ENCODE data around the gene ING5. TPM values are rescaled to one million over a fixed set of nuclear protein-coding genes. Genes with fewer than 3 reads are reported as not detected.

The ING5 gene
- total RNA-seq, 1 donor from 2014 or later = 19.7 TPM

DNA sequence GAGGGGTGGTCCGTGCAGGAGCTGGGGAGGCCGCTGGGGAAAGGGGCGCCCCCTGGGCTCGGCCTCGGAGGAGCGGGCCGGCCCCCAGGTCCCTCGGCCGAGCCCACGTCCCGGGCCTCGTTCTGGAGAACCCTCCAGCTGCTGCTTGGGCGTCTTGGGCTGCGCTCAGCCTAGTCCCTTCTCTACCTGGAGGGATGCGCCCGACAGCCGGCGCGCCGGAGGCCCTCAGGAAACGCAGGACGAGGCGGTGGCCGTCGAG, 32.3 kb downstream of the ING5 start:
- Histone ChIP-seq H3K36me3 (ENCODE audit: control insufficient read depth, insufficient read depth, low read length) (peaks cover 3% of the 10 kb centered on the region), H3K27me3 (ENCODE audit: control insufficient read depth, insufficient read depth, low read length) (no peaks in the 10 kb centered on the region), H3K4me3 (ENCODE audit: low read depth, low read length) (peak overlapping the region; percentile 30)
- no peak for DNase-seq (ENCODE audit: low read depth)
- FAIRE-seq = no peak
- TF ChIP-seq, protein P1, sequence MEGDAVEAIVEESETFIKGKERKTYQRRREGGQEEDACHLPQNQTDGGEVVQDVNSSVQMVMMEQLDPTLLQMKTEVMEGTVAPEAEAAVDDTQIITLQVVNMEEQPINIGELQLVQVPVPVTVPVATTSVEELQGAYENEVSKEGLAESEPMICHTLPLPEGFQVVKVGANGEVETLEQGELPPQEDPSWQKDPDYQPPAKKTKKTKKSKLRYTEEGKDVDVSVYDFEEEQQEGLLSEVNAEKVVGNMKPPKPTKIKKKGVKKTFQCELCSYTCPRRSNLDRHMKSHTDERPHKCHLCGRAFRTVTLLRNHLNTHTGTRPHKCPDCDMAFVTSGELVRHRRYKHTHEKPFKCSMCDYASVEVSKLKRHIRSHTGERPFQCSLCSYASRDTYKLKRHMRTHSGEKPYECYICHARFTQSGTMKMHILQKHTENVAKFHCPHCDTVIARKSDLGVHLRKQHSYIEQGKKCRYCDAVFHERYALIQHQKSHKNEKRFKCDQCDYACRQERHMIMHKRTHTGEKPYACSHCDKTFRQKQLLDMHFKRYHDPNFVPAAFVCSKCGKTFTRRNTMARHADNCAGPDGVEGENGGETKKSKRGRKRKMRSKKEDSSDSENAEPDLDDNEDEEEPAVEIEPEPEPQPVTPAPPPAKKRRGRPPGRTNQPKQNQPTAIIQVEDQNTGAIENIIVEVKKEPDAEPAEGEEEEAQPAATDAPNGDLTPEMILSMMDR (IDR thresholded peaks at IDR 0.05; ENCODE audit: insufficient read depth, low read length, severe bottlenecking) = peak; percentile 2

- Histone ChIP-seq H3K36me3 (ENCODE audit: control insufficient read depth, insufficient read depth, low read length) (peaks cover 3% of the 10 kb centered on the region), H3K4me3 (ENCODE audit: low read depth, low read length) (peak within 1 kb of the TSS; percentile 62), H3K27me3 (ENCODE audit: control insufficient read depth, insufficient read depth, low read length) (no peaks in the 10 kb centered on the region)
- FAIRE-seq (no peak), DNase-seq (ENCODE audit: low read depth) (peak; percentile 47)
- TF ChIP-seq, protein P1 (IDR thresholded peaks at IDR 0.05; ENCODE audit: insufficient read depth, low read length, severe bottlenecking) = no peak
Measured at GRCh38 chr2:241734467-241735208, 32.8 kb downstream of the ING5 start, which contains the start of gene D2HGDH. Gene D2HGDH (plus strand): TSS chr2:241734630. CDS start chr2:241735225, 595 bp downstream.

- Histone ChIP-seq H3K36me3 (ENCODE audit: control insufficient read depth, insufficient read depth, low read length) (peaks cover 3% of the 10 kb centered on the region), H3K4me3 (ENCODE audit: low read depth, low read length) (no peak overlapping the region), H3K27me3 (ENCODE audit: control insufficient read depth, insufficient read depth, low read length) (no peaks in the 10 kb centered on the region)
- FAIRE-seq (no peak), DNase-seq (ENCODE audit: low read depth) (no peak)
- TF ChIP-seq, protein P1 (IDR thresholded peaks at IDR 0.05; ENCODE audit: insufficient read depth, low read length, severe bottlenecking) = no peak
Measured at GRCh38 chr2:241736111-241736510, 34.3 kb downstream of the ING5 start.

GRCh38 chr2:241738040-241738686, 36.3 kb downstream of the ING5 start:
- H3K27me3 ChIP-seq (ENCODE audit: control insufficient read depth, insufficient read depth, low read length) = no peaks in the 10 kb centered on the region
- TF ChIP-seq, protein P1 (IDR thresholded peaks at IDR 0.05; ENCODE audit: insufficient read depth, low read length, severe bottlenecking) = no peak
- DNase-seq (ENCODE audit: low read depth) = no peak
- H3K36me3 ChIP-seq (ENCODE audit: control insufficient read depth, insufficient read depth, low read length) = peaks cover 5% of the 10 kb centered on the region
- no peak overlapping the region for H3K4me3 ChIP-seq (ENCODE audit: low read depth, low read length)
- no peak for FAIRE-seq

DNA sequence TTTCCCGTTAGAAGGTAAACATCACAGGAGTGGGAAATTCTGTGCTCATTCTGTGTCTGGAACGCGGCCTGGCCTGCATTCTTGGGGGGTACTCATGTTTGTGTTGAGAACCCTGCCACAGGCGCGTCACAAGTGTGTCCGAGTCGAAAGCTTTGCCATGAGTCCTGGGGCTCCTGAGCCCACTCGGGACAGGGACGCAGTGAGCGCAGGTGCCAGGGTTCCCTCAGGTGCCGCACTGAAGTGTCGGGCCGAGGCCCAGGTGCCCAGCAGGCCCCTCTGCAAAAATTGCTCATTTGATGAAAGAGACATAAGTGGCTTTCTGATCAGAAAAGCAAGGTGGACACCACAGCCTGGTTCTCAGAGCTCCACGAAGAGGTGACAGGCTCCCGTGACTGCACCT, 37.3 kb downstream of the ING5 start:
- H3K36me3 ChIP-seq (ENCODE audit: control insufficient read depth, insufficient read depth, low read length) = peaks cover 10% of the 10 kb centered on the region
- no peak for FAIRE-seq
- TF ChIP-seq, protein P1 (IDR thresholded peaks at IDR 0.05; ENCODE audit: insufficient read depth, low read length, severe bottlenecking) = no peak
- H3K27me3 ChIP-seq (ENCODE audit: control insufficient read depth, insufficient read depth, low read length) = no peaks in the 10 kb centered on the region
- no peak for DNase-seq (ENCODE audit: low read depth)
- no peak overlapping the region for H3K4me3 ChIP-seq (ENCODE audit: low read depth, low read length)

Data from bronchial epithelial cell (primary cell).